Transverse colon (tissue), 4 donors: ENCODE data around the gene LSAMP. TPM values are rescaled to one million over a fixed set of nuclear protein-coding genes. Genes with fewer than 3 reads are reported as not detected.

Experiments
- DNase-seq: peaks from one replicate; pipeline ENCODE4 v3.0.0-alpha.2; 2019
- H3K27ac ChIP-seq, 4 donors: fragments of 200-600 bp; sonication (generic); 2 replicates each; pipeline ENCODE4 v1.5.1; 2016 to 2018; ENCODE audit warnings: inconsistent platforms in 4 of 4
- H3K27me3 ChIP-seq: fragments of 200-600 bp; sonication (generic); 2 replicates; pipeline ENCODE4 v1.5.1; 2017; ENCODE audit warnings: inconsistent platforms
- H3K36me3 ChIP-seq, 4 donors: fragments of 200-600 bp; sonication (generic); 2 replicates each; pipeline ENCODE4 v1.5.1; 2017 to 2019; ENCODE audit warnings: inconsistent platforms in 4 of 4
- H3K4me1 ChIP-seq, 4 donors: fragments of 200-600 bp; sonication (generic); 2 replicates each; pipeline ENCODE4 v1.5.1; 2017 to 2020; ENCODE audit warnings: inconsistent platforms in 4 of 4
- H3K4me3 ChIP-seq, 4 donors: fragments of 200-600 bp; sonication (generic); 1 replicate in 1 of 4; 2 replicates in 3 of 4; pipeline versions ENCODE4 v1.5.1 to v1.6.1; 2017 to 2019; ENCODE audit warnings: inconsistent platforms in 4 of 4
- H3K9me3 ChIP-seq, 2 donors: fragments of 200-600 bp; sonication (generic); 2 replicates each; pipeline ENCODE4 v1.5.1; 2017 to 2019; ENCODE audit warnings: inconsistent platforms in 2 of 2
- CTCF ChIP-seq, 5 experiments: fragments of 200-600 bp in 3 of 5; fragments of 450-650 bp in 2 of 5; sonication (generic) in 3 of 5; IDR thresholded peaks; 1 replicate in 2 of 5; 2 replicates in 3 of 5; pipeline ENCODE4 v1.5.1; 2016 to 2017; ENCODE audit warnings: antibody characterized with exemption in 5 of 5, inconsistent platforms in 3 of 5, mild to moderate bottlenecking in 2 of 5, moderate library complexity in 1 of 5
- EP300 ChIP-seq: sonication (generic); formaldehyde crosslinking; IDR thresholded peaks from one replicate; pipeline ENCODE4 v1.6.1; 2017; ENCODE audit warnings: antibody characterized with exemption, low read depth
- POLR2A ChIP-seq: fragments of 450-650 bp; IDR thresholded peaks from one replicate; pipeline ENCODE4 v1.6.1; 2016; ENCODE audit warnings: antibody characterized with exemption, mild to moderate bottlenecking, moderate library complexity
- POLR2AphosphoS5 ChIP-seq, 3 donors: sonication (generic); formaldehyde crosslinking; IDR thresholded peaks; one replicate each; pipeline ENCODE4 v1.6.1; 2016; ENCODE audit warnings: antibody characterized with exemption in 3 of 3
- WGBS, 2 donors: methylation state at CpG; one replicate each; pipeline ENCODE4 v1.1.5; 2018; ENCODE audit warnings: low coverage in 1 of 2; 5-methylcytosine and 5-hydroxymethylcytosine counted together
- in situ Hi-C, 4 donors: fragments of 200-750 bp; cut with MboI; loops; one replicate each; pipeline versions ENCODE4 v1.15.0 to v1.15.1; 2017; ENCODE audit warnings: low sequenced_read_pairs in 3 of 4, low pct_ligation_motif_present in 1 of 4, low pct_unique_long_range_greater_than_20kb in 1 of 4
- intact Hi-C: fragments of 100-400 bp; cut with DNase I; formaldehyde crosslinking; loops from one replicate; pipeline ENCODE4 v1.15.1; 2023; ENCODE audit warnings: low total_unique reads
- total RNA-seq, 4 donors: library from RNA; depleted of rRNA; stranded (reverse); fragments of >200 nt; gene quantifications; one replicate each; pipeline ENCODE4 v1.1.0, GENCODE V29; 2016

LSAMP gene
- total RNA-seq, 4 donors from 2014 or later, result 3.4 to 8.2 (median 5.4) TPM

- intact Hi-C loops, result no loop called here
- TF ChIP-seq EP300 (no peak), POLR2AphosphoS5 (IDR thresholded peaks at IDR 0.05) (no peak)
- Histone ChIP-seq H3K27ac (no peak overlapping the region), H3K9me3 (no peaks in the 10 kb centered on the region), H3K27me3 (no peaks in the 10 kb centered on the region), H3K4me3 (no peak overlapping the region), H3K4me1 (no peaks in the 10 kb centered on the region), H3K36me3 (no peaks in the 10 kb centered on the region)
- no peak for DNase-seq
- in situ Hi-C loops, result no loop called here
- 58 to 62% methylated on average over 2 of the region's 2 CpGs for WGBS, 2 donors
Measured at GRCh38 chr3:116408473-116408872, 36.8 kb downstream of the LSAMP start.

GRCh38 chr3:116405231-116405630, 40.1 kb downstream of the LSAMP start:
- no peaks in the 10 kb centered on the region for H3K36me3 ChIP-seq
- no peaks in the 10 kb centered on the region for H3K4me1 ChIP-seq
- intact Hi-C loops (no loop called here), in situ Hi-C loops (no loop called here)
- H3K27ac ChIP-seq, result no peak overlapping the region
- 82 to 100% methylated on average over 2 of the region's 2 CpGs for WGBS, 2 donors
- no peak overlapping the region for H3K4me3 ChIP-seq
- DNase-seq, result no peak
- TF ChIP-seq POLR2AphosphoS5 (IDR thresholded peaks at IDR 0.05), result no peak
- no peak for TF ChIP-seq CTCF (IDR thresholded peaks at IDR 0.05)
- TF ChIP-seq EP300, result no peak
- TF ChIP-seq POLR2A, result no peak
- H3K9me3 ChIP-seq, result no peaks in the 10 kb centered on the region
- H3K27me3 ChIP-seq, result no peaks in the 10 kb centered on the region

- no peaks in the 10 kb centered on the region for H3K36me3 ChIP-seq
- no peak overlapping the region for H3K4me3 ChIP-seq
- H3K9me3 ChIP-seq, result no peaks in the 10 kb centered on the region
- no peak for DNase-seq
- intact Hi-C loops, result no loop called here
- H3K27ac ChIP-seq, result no peak overlapping the region
- in situ Hi-C loops, result no loop called here
- TF ChIP-seq POLR2AphosphoS5 (IDR thresholded peaks at IDR 0.05), result no peak
- TF ChIP-seq EP300, result no peak
- TF ChIP-seq POLR2A, result no peak
- TF ChIP-seq CTCF (IDR thresholded peaks at IDR 0.05), result no peak
- peaks cover 0 to 3% (median 0%) of the 10 kb centered on the region in 4 donors for H3K4me1 ChIP-seq
- H3K27me3 ChIP-seq, result no peaks in the 10 kb centered on the region
- WGBS, 2 donors, result 62 to 75% methylated on average over 2 of the region's 2 CpGs
Measured at GRCh38 chr3:116399701-116400226, 45.5 kb downstream of the LSAMP start.

- no peak overlapping the region for H3K4me3 ChIP-seq
Measured at GRCh38 chr3:116394365-116394764, 50.9 kb downstream of the LSAMP start.

More at GRCh38 chr3:116394365-116394764, 50.9 kb downstream of the LSAMP start:
- intact Hi-C loops, result no loop called here
- no peaks in the 10 kb centered on the region for H3K4me1 ChIP-seq
- DNase-seq, result no peak
- TF ChIP-seq CTCF (IDR thresholded peaks at IDR 0.05) (no peak), POLR2AphosphoS5 (IDR thresholded peaks at IDR 0.05) (no peak), POLR2A (no peak), EP300 (no peak)
- no peak overlapping the region for H3K27ac ChIP-seq
- in situ Hi-C loops, result no loop called here
- WGBS, 2 donors, result 60 to 61% methylated on average over 4 of the region's 4 CpGs
- no peaks in the 10 kb centered on the region for H3K27me3 ChIP-seq
- no peaks in the 10 kb centered on the region for H3K9me3 ChIP-seq
- H3K36me3 ChIP-seq, result no peaks in the 10 kb centered on the region
